ENCODE measurements around the gene SRD5A3.
"Not testable (repeated sequence)": the region's sequence is repeated elsewhere in the genome, so short reads cannot be mapped to it uniquely, and the experiment has no call there.

The SRD5A3 gene

DNA sequence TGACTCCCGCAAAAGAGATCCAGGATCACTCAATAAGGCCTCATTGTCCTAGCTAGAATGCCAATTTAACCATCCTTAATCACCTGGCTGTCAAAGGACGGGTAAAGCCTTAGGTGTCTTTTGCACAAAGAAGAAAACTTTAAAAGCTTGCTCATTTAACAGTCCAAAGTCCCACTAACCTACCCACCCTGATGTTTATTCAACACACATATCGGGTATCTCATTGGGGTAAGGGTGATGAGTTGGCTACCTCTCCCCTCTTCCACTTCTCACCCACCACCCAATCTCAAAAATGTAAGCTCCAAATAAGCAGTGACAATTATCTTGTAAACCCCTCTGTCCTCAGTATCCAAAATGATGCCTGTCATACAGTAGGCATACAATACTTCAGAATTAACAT lies 988 bp upstream of the SRD5A3 start:
- FAIRE-seq (no peak), DNase-seq (ENCODE audit: low spot score) (no peak)

DNA sequence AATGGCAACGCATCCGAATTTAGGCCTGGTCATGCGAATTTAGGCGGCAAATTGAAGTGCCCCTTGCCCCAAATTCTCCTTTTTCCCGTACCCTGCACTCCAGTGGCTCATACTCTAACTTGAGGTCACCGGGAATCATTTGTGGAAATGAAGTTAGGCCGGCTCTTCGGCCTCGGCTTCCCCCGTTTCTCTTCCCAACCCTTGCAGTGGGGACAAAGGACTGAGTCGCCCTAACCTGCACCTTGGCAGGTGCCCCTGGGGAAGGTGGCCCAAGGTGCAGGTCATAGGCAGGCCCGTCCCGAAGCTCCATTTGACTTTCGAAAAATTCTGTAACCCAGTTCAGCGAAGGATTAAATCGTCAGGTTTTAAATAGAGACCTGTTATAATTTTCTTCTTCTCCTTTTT lies 811 bp downstream of the SRD5A3 start:
- no peak for DNase-seq (ENCODE audit: low spot score)
- FAIRE-seq = no peak

DNA sequence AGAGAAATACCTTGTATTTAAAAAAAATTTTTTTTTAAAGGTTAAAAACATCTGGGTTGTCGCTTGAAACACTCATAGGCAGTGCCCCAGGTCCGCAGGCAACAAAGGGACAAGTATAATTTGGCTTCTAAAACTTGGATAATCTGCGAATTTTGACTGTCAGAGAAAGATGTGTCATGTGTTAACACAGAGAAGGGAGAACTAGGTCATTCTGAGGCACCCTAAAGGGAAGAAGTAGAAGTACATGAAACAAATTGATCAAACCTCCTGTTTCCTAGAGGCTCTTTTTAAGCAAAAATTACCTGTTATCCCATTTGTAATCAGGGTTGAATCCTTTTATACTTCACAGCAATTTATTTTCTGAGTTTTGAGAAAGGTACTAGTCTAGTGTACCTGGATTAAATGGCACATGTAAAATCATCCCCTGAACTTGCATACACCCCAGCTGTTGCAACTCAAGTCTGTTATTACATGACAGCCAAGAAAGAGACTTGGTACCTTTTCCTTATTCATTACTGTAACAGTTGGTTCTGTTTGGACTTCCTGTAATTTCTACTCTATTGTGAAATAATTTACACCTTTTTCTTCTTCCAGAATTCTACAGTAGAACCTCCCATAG lies 1.7 kb downstream of the SRD5A3 start:
- DNase-seq (ENCODE audit: low spot score) (no peak), FAIRE-seq (no peak)

DNA sequence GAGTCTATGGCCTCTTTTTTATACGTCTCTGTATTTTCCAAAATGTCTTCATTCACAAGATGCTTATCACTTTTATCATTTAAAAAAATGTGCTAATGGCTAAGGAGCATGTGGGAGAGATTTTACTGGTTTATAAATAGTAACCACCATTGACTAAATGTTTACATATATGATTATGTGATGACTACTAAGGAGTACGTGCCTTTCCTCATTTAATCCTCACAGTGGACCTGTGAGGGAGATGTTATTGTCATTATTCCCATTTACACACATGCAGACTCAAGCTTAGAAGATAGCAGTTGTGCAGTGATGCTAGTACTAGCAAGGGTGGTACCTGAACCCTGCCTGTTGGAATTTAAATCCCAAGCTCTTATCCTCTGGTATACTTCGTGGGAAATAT lies 2.4 kb downstream of the SRD5A3 start:
- DNase-seq (ENCODE audit: low spot score) = no peak
- FAIRE-seq = no peak

DNA sequence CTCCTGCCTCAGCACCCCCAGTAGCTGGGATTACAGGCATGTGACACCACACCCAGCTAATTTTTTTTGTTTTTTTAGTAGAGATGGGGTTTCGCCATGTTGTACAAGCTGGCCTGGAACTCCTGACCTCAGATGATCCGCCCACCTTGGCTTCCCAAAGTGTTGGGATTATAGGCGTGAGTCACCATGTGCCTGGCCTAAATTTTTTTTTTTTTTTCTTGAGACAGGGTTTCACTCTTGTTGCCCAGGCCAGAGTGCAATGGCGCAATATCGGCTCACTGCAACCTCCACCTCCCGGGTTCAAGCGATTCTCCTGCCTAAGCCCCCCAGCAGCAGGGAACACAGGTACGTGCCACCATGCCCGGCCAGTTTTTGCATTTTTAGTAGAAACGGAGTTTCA lies 4.8 kb downstream of the SRD5A3 start:
- DNase-seq (ENCODE audit: low spot score); FAIRE-seq: not testable (repeated sequence)

DNA sequence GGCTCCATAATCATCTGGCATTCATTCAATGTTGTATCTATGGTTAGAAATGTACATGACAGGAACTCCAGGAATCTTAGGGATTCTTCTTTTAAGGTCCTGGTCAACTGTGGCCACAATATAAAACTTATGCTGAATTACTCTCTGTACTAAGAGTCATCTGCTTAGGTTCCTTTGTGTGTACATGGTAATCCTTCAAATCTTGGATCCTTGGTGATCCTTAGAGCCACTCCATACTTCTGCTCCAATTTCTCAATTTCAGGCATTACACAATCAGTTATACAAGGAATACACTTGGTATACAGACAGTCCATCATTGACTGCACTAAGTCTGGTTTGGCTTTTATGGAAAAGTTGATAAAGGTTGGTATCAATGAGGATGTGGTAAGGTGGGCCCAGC lies 5.8 kb downstream of the SRD5A3 start:
- FAIRE-seq = no peak
- DNase-seq (ENCODE audit: low spot score) = no peak

DNA sequence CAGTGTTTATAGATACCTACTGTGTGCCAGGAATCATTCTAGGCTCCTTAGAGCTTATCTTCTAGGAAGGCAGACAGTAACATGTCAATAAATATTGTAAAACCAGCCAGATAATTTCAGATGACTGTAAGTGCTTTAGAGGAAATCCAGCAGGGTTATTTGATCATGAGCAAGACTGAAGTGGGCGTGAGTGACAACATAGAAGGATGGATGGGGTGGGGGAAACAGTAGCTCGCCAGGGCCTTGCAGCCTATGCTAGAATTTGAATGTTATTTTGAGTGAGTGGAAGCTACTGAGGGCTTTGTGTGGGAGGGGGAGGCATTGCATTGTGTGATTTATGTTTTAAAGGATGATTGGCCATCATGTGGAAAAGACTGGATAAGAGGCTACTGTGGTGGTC lies 6.7 kb downstream of the SRD5A3 start:
- DNase-seq (ENCODE audit: low spot score) = no peak
- no peak for FAIRE-seq

DNA sequence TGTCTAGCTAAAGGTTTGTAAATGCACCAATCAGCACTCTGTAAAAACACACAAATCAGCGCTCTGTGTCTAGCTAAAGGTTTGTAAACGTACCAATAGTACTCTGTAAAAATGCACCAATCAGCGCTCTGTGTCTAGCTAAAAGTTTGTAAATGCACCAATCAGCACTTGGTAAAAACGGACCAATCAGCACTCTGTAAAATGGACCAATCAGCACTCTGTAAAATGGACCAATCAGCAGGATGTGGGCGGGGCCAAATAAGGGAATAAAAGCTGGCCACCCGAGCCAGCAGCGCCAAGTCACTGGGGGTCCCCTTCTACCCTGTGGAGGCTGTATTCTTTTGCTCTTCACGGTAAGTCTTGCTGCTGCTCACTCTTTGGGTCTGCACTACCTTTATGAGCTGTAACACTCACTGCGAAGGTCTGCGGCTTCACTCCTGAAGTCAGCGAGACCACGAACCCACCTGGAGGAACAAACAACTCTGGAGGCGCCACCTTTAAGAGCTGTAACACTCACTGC lies 7.2 kb downstream of the SRD5A3 start:
- not testable (repeated sequence) for FAIRE-seq; DNase-seq (ENCODE audit: low spot score)

DNA sequence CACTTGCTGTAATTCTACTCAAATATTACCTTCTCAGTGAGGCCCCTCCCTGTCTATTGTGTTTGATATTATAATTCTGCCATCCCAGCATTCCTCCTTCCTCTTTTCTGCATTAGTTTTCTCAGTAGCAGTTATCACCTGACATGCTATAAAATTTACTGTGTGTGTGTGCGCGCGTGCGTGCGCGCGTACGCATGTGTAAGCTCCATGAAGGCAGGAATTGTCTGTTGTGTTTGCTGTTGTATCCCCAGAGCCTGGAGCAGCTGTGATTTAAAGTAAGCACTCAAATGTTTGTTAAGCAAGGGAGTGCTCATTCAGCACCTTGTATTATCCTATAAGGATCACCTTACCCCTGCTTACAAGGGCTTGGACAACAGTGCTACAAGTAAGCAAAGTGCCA lies 8.6 kb downstream of the SRD5A3 start:
- FAIRE-seq = no peak
- DNase-seq (ENCODE audit: low spot score) = no peak

DNA sequence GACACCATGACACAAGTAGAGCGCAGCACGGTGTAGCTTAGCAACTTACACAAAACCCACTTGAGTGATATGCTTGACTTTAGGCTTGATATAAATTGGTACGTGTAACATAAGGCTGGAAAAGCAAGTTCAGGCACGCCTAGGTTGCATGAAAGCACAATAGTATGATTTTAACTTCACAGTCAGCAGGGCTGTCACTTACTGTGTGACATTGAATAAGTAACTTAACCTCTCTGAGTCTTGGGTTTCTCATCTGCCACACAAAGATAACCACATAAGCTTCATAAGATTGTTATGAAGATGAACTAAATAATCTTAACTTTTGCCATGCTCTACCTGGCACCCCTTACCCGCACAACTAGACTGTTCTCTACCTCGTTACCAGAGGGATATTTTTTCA lies 9.5 kb downstream of the SRD5A3 start:
- DNase-seq (ENCODE audit: low spot score) (no peak), FAIRE-seq (no peak)

DNA sequence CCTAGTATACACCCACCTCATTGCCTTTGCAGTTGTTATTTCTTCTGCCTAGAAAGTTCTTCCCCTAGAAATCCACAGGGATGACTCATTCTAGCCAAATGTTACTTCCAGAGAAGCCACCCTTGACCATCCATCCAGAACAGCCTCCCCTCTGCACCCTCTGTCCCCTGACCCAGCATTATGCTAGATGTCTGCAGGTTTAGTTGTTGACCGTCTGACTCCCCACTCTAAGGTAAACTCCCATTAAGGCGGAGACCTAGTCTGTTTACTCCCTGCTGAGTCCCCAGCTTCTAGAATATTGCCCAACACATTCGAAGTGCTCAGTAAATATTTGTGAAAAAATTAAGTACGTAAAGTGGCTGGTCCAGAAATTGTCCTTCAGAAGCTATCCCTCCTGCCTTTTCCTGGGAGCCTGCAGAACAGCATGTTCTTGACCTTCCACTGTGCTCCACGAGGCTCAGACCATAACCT lies 11.0 kb downstream of the SRD5A3 start:
- DNase-seq (ENCODE audit: low spot score) (peak; percentile 40), FAIRE-seq (peak; percentile 51)

DNA sequence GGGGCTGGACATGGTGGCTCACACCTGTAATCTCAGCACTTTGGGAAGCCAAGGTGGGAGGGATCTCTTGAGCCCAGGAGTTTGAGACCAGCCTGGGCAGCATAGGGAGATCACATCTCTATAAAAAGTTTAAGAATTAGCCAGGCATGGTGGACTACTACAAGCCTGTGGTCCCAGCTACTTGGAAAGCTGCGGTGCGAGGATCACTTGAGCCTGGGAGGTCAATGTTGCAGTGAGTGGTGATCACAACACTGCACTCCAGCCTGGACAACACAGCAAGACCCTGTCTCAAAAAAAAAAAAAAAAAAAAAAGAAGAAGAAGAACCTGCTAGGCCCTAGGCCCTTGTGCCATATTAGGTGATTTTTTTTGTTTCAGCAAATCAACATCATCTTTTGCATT lies 12.2 kb downstream of the SRD5A3 start:
- DNase-seq (ENCODE audit: low spot score) (no peak), FAIRE-seq (no peak)

DNA sequence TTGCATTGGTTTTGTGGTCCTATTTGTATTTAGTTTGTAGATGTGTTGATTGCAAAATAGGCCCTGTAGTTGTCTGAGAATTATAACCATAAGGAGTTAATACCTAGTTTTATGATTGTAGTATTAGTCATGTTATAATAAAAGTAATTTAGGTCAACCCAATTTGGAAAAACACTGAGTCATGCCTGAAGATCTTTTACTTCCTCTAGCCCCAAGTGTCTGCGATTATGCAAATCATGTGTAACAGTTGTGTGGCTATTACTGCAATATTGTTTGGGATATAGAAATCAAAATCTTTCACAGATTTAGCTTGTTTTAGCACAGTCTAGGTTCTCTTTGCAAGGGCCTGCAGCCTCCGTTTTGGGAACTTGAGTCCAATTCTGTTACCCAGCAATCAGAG lies 12.6 kb downstream of the SRD5A3 start:
- DNase-seq (ENCODE audit: low spot score) = no peak
- no peak for FAIRE-seq

DNA sequence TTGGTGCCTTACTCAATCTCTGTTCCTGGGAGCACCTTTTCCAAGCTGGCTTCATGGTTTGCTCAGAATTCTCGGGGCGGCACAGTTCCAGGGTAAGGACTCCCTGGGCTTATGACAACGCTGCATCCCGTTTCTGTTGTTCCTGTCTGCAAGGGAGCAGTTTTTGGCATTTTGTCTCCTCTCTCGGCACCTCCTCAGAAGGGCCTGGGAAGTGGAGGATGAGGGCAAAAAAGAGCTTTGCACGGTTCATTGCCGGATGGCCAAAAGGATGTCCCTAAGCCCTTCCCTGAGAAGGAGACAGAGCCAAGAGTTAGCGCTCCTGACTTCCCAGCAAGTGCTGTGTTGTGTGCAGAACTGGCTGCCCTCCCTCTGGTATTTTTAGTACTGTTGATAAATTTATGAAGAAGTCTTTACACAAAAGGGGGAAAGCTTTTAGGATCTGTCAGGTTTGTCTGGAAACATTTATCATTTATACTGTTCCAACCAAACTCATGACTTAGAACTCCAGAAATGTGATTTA lies 13.4 kb downstream of the SRD5A3 start:
- FAIRE-seq (no peak), DNase-seq (ENCODE audit: low spot score) (no peak)

DNA sequence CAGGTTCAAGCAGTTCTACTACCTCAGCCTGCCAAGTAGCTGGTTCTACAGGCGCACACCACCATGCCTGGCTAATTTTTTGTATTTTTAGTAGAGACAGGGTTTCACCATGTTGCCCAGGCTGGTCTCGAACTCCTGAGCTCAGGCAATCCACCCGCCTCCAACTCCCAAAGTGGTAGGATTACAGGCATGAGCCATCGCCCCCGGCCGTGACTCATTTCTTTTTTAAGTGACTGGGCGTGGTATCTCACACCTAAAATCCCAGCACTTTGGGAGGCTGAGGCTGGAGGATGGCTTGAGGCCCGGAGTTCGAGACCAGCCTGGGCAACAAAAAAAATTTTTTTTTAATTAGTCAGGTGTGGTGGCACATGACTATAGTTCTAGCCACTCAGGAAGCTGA lies 16.9 kb downstream of the SRD5A3 start:
- not testable (repeated sequence) for FAIRE-seq; DNase-seq (ENCODE audit: low spot score)

DNA sequence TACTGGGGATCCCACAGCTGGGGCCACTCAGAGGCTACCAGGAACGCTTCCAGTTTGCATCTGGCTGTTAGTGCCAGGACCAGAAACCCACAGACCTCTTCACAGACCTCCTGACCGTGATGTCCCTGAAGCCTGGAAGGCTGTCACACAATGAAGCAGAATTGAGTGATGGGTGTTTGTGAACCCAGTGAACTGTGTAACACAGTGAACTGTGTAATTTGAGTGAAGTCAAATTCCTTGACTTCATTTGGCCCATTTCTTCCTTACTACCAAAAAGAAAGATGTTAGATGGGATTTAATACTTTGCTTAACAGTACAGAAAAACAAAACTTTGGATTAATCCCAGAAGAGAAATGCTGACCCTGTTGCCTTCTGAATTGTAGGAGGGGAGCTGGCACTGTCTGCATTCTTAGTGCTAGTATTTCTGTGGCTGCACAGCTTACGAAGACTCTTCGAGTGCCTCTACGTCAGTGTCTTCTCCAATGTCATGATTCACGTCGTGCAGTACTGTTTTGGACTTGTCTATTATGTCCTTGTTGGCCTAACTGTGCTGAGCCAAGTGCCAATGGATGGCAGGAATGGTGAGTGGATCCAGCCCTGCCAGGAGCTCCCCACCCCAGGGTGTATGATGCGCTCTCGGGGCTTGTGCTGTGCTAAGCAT lies 17.8 kb downstream of the SRD5A3 start:
- FAIRE-seq = no peak
- DNase-seq (ENCODE audit: low spot score) = no peak

DNA sequence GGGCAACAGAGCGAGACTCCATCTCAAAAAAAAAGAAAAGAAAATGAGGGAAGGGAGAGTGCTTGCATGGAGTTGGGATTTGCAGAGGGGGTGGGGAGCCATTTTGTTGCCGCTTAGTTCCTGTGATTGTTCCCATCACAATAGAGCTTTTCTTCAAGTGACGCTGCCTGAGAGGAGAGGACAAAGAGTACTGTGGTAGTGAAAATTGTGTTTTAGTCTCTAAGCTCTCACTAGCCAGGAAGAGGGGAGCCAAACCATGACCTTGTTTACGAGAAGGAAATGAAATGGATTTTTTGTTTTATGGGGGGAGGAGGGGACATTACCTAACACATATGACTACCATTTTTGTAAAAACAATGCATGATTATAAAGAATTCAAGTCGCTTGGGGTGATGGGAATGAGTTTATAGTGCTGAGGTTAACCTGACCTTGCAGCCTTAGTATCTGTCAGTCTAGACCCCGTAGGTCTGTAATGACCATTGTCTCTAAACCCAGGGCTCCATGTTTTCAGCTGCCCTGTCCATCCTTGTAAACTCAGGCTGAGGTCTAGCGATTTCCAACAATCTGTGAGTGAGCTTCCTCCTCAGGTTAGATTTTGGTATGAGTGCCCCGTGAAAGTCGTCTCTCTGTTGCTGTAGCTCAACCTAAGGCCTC lies 18.8 kb downstream of the SRD5A3 start:
- no peak for FAIRE-seq
- no peak for DNase-seq (ENCODE audit: low spot score)

DNA sequence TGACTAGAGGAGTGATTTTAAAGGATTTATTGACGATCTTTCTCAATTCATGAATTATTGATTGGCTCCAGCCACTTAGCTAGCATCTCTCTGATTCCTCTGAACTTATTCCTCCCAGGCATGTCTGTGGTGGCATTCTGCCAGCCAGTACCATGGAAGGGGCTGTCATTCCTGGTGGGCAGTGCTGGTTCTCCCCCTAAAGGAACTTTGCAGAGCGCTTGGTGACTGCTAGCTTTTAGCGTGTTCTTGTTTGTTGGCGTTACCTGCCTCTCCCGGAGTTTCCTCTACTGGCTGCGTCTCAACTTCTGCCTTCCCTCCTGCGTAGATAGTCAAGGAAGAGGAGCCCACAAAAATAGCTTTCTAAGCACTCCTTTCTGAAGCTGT lies 19.3 kb downstream of the SRD5A3 start:
- FAIRE-seq = no peak

DNA sequence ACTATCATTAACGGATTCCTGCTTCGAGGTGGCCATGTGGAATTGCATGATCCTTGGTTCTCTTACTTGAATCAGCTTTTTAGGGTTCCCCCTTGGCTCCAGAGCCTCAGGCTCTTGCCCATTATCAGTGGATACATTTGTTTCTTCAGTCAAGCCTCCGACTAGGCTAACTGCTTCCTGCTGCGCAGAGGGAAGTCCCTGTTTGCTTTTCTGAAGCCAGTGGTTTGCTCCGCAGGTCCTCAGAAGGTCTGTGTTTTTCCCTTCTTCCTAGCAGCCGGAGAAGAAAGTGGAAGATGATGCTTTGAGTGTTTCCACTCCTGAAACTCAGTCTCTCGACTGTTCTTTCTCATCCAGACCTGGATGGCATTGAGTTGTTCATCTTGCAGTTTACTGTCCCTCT lies 20.6 kb downstream of the SRD5A3 start:
- DNase-seq (ENCODE audit: low spot score) (no peak), FAIRE-seq (no peak)

More for the DNA sequence above, 19.3 kb downstream of the SRD5A3 start:
- no peak for DNase-seq (ENCODE audit: low spot score)

DNA sequence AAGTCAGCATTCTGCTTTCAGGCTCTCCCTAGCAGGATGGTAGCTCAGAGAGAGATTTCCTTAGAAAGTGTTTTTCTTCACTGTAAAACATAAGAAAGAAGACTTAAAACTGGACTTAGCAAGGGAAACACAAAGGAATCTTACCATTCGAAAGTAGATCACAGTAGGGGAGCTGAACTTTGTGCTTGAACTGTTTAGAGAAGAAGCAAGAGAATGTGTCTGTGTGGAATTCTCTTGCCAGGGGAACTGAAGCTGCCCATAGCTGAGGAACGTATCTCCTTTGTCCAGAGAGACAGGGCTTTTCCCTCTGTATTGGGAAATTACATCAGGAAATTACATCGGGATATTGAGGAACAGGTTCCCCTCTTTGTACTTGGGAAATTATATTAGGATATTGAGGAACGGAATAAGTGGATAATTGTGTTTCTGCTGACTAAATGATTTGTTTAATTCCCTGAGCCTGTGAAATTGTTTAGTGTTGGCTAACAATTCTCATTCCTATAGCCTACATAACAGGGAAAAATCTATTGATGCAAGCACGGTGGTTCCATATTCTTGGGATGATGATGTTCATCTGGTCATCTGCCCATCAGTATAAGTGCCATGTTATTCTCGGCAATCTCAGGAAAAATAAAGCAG lies 21.2 kb downstream of the SRD5A3 start:
- DNase-seq (ENCODE audit: low spot score) (no peak), FAIRE-seq (no peak)

DNA sequence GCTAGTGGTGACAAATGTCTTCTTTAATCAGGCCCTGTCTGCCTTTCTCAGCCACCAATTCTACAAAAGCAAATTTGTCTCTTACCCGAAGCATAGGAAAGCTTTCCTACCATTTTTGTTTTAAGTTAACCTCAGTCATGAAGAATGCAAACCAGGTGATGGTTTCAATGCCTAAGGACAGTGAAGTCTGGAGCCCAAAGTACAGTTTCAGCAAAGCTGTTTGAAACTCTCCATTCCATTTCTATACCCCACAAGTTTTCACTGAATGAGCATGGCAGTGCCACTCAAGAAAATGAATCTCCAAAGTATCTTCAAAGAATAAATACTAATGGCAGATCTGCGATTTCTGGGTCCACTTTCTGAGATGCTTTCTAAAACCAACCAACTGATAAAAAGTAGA lies 23.9 kb downstream of the SRD5A3 start:
- FAIRE-seq = no peak
- DNase-seq (ENCODE audit: low spot score) = no peak

DNA sequence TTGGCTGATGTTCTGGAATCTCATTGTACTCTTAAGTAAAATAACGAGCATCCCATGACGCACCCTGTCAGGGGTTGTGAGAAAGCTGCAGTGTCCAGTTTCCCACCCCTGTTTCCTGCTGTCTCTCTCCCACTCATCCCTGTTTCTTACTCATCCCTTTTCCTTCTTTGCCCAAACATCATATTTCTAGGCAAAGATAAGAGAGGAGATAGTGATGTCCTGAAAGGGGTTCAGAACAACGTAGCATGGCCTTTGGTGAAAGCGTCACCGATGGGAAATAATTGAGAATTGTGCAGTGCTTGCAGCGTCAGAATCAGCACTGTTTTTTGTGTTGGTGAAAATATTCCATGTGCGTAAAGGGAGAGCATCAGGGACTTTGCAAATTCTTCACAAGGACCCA lies 26.2 kb downstream of the SRD5A3 start:
- DNase-seq (ENCODE audit: low spot score) (no peak), FAIRE-seq (no peak)
